Astrocyte (in vitro differentiated cells and primary cell): ENCODE measurements around the gene NMU.

Source experiments
- EZH2 ChIP-seq: IDR thresholded peaks from 2 replicates; pipeline ENCODE4 v1.6.1; 2012; ENCODE audit warnings: mild to moderate bottlenecking, low read length, inconsistent platforms; ENCODE audit not compliant: insufficient read depth
- TF ChIP-seq, protein P1 (sequence below): IDR thresholded peaks from 2 replicates; pipeline ENCODE4 v1.5.1; 2011; ENCODE audit warnings: low read depth, mild to moderate bottlenecking, inconsistent platforms, low read length, moderate library complexity; ENCODE audit not compliant: insufficient read depth

DNA sequence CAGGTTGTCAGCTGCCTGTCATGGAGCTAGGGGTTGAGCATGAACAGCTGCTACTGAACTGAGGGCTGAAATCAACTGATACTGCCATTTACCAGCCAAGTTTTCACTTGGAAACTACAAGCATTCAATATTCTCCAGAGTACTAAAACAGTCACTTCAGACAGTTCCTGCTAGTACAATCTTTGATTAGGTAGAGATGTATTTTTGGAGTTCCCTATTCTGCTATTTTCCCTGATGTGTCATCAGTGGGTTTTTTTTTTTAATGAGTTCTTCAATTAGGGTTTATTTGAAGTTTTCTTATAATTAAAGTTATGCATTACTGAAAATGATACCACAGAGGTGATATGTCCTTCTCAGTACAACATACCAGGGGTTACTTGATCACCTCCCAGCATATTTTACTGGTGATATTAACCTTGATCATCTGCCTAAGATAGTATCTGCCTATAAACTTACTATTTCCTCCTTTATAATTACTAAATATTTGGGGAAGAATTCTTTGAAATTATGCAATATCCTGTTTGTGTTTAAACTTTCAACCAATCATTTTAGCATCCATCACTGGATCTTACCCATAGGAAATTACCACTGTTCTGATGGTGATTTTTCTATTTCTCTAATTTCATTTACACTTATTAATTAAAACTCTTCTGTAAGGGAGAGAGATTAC lies 57.6 kb downstream of the NMU start:
- TF ChIP-seq EZH2, result no peak
- TF ChIP-seq, protein P1, sequence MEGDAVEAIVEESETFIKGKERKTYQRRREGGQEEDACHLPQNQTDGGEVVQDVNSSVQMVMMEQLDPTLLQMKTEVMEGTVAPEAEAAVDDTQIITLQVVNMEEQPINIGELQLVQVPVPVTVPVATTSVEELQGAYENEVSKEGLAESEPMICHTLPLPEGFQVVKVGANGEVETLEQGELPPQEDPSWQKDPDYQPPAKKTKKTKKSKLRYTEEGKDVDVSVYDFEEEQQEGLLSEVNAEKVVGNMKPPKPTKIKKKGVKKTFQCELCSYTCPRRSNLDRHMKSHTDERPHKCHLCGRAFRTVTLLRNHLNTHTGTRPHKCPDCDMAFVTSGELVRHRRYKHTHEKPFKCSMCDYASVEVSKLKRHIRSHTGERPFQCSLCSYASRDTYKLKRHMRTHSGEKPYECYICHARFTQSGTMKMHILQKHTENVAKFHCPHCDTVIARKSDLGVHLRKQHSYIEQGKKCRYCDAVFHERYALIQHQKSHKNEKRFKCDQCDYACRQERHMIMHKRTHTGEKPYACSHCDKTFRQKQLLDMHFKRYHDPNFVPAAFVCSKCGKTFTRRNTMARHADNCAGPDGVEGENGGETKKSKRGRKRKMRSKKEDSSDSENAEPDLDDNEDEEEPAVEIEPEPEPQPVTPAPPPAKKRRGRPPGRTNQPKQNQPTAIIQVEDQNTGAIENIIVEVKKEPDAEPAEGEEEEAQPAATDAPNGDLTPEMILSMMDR, result no peak
